H1 (cell line): ENCODE results near the gene PSMB3. TPM values are rescaled to one million over a fixed set of nuclear protein-coding genes. Genes with fewer than 3 reads are reported as not detected.

Experiments used
- CTCF ChIA-PET: fragments of 300-600 bp; sonication (Branson Sonifier 250); formaldehyde crosslinking; loops from one replicate; lab custom pipeline; 2021; ENCODE audit not compliant: partially characterized antibody; lab: Charles Lee
- POLR2A ChIA-PET: fragments of 300-600 bp; sonication (Branson Sonifier 250); formaldehyde crosslinking; loops from one replicate; lab custom pipeline; 2021; ENCODE audit warnings: inconsistent platforms; ENCODE audit not compliant: partially characterized antibody; lab: Charles Lee
- DNase-seq, 2 experiments: peaks; one replicate each; pipeline versions ENCODE4 v3.0.0 to v3.0.0-alpha.2; 2010 to 2022; ENCODE audit warnings: low spot score in 2 of 2, low read depth in 1 of 2, mixed read lengths in 1 of 2
- FAIRE-seq: peaks from 2 replicates; lab custom pipeline; 2011; peaks lifted over from hg19 to GRCh38; lab: Jason Lieb, UNC
- H2AFZ ChIP-seq: 2 replicates; pipeline ENCODE4 v1.8.1; 2012; ENCODE audit warnings: low read length, inconsistent platforms
- H2AK5ac ChIP-seq: 2 replicates; pipeline ENCODE4 v1.6.1; 2013; ENCODE audit warnings: low read depth, low read length
- H2BK120ac ChIP-seq: replicated peaks from 2 replicates; pipeline ENCODE3; 2013; ENCODE audit warnings: low read depth, low read length, inconsistent platforms
- H2BK12ac ChIP-seq: 2 replicates; pipeline ENCODE4 v1.6.1; 2013; ENCODE audit warnings: low read depth, low read length
- H2BK15ac ChIP-seq: 2 replicates; pipeline ENCODE4 v1.6.1; 2013; ENCODE audit warnings: low read length
- H2BK20ac ChIP-seq: 2 replicates; pipeline ENCODE4 v1.6.1; 2013; ENCODE audit warnings: low read length
- H2BK5ac ChIP-seq: 2 replicates; pipeline ENCODE4 v1.6.1; 2013; ENCODE audit warnings: low read depth, low read length
- H3K14ac ChIP-seq: 2 replicates; pipeline ENCODE4 v1.6.1; 2013; ENCODE audit warnings: inconsistent platforms; ENCODE audit not compliant: insufficient read length
- H3K18ac ChIP-seq: 2 replicates; pipeline ENCODE4 v1.6.1; 2013; ENCODE audit warnings: low read length; ENCODE audit errors: extremely low read depth
- H3K23ac ChIP-seq: 2 replicates; pipeline ENCODE4 v1.6.1; 2013; ENCODE audit warnings: inconsistent platforms; ENCODE audit not compliant: insufficient read length
- H3K23me2 ChIP-seq: 2 replicates; pipeline ENCODE4 v1.6.1; 2013; ENCODE audit warnings: low read depth, low read length
- H3K27ac ChIP-seq: 2 replicates; pipeline ENCODE4 v1.6.1; 2011; ENCODE audit warnings: low read depth, low read length, inconsistent platforms
- H3K27me3 ChIP-seq, 4 experiments: replicated peaks in 1 of 4; 1 replicate in 1 of 4; 2 replicates in 3 of 4; pipeline versions ENCODE4 v1.6.1 to v1.8.1; 2011 to 2013; ENCODE audit warnings: low read length in 3 of 4, mild to moderate bottlenecking in 3 of 4, inconsistent platforms in 2 of 4, mixed read lengths in 2 of 4, moderate library complexity in 1 of 4; ENCODE audit not compliant: control insufficient read depth in 3 of 4, insufficient read depth in 3 of 4; ENCODE audit errors: extremely low read depth in 1 of 4
- H3K36me3 ChIP-seq, 4 experiments: 2 replicates each; pipeline versions ENCODE4 v1.6.1 to v1.8.1; 2011 to 2013; ENCODE audit warnings: mild to moderate bottlenecking in 4 of 4, low read length in 3 of 4, moderate library complexity in 2 of 4, control low read depth in 1 of 4, inconsistent platforms in 1 of 4; ENCODE audit not compliant: insufficient read depth in 4 of 4, control insufficient read depth in 2 of 4
- H3K4ac ChIP-seq: replicated peaks from 2 replicates; pipeline ENCODE3; 2013; ENCODE audit warnings: low read length, low read depth, mixed read lengths, inconsistent platforms; ENCODE audit not compliant: insufficient read length
- H3K4me1 ChIP-seq, 4 experiments: replicated peaks in 1 of 4; 1 replicate in 1 of 4; 2 replicates in 3 of 4; pipeline versions ENCODE4 v1.6.1 to v1.8.1; 2011 to 2013; ENCODE audit warnings: low read length in 3 of 4, inconsistent platforms in 2 of 4, mixed read lengths in 1 of 4; ENCODE audit not compliant: insufficient read depth in 4 of 4, control insufficient read depth in 3 of 4
- H3K4me2 ChIP-seq, 2 experiments: 2 replicates each; pipeline versions ENCODE4 v1.6.1 to v1.8.1; 2011 to 2013; ENCODE audit warnings: low read depth in 2 of 2, low read length in 2 of 2, control low read depth in 1 of 2, inconsistent platforms in 1 of 2, mild to moderate bottlenecking in 1 of 2; ENCODE audit not compliant: insufficient read depth in 1 of 2
- H3K4me3 ChIP-seq, 4 experiments: fragments of 200-600, 300-600 bp in 1 of 4; sonication (generic), shearing (Covaris generic), sonication (Bioruptor Twin) in 1 of 4; 2 replicates each; pipeline versions ENCODE4 v1.5.1 to v1.8.1; 2011 to 2016; ENCODE audit warnings: low read length in 4 of 4, low read depth in 3 of 4, control low read depth in 2 of 4, inconsistent platforms in 2 of 4, mild to moderate bottlenecking in 2 of 4, mixed read lengths in 1 of 4, moderate library complexity in 1 of 4; ENCODE audit not compliant: insufficient read depth in 2 of 4; ENCODE audit errors: extremely low read depth in 1 of 4
- H3K56ac ChIP-seq: replicated peaks from 2 replicates; pipeline ENCODE3; 2013; ENCODE audit warnings: low read depth, mild to moderate bottlenecking, mixed read lengths, low read length, inconsistent platforms; ENCODE audit not compliant: insufficient read length
- H3K79me1 ChIP-seq: 2 replicates; pipeline ENCODE4 v1.6.1; 2013; ENCODE audit warnings: low read depth, low read length, control low read depth
- H3K79me2 ChIP-seq, 2 experiments: 2 replicates each; pipeline versions ENCODE4 v1.6.1 to v1.8.1; 2012 to 2013; ENCODE audit warnings: low read length in 2 of 2, mild to moderate bottlenecking in 2 of 2, inconsistent platforms in 1 of 2; ENCODE audit not compliant: insufficient read depth in 2 of 2, control insufficient read depth in 1 of 2
- H3K9ac ChIP-seq, 4 experiments: replicated peaks in 1 of 4; 1 replicate in 1 of 4; 2 replicates in 3 of 4; pipeline versions ENCODE4 v1.6.1 to v1.8.1; 2011 to 2013; ENCODE audit warnings: low read depth in 3 of 4, low read length in 3 of 4, control low read depth in 2 of 4, mild to moderate bottlenecking in 2 of 4, moderate library complexity in 2 of 4, inconsistent platforms in 1 of 4; ENCODE audit errors: extremely low read depth in 1 of 4
- H3K9me3 ChIP-seq, 2 experiments: 2 replicates each; pipeline versions ENCODE4 v1.6.1 to v1.8.1; 2012 to 2013; ENCODE audit warnings: mild to moderate bottlenecking in 2 of 2, moderate library complexity in 2 of 2, control low read depth in 1 of 2, inconsistent platforms in 1 of 2, low read depth in 1 of 2, low read length in 1 of 2, mixed read lengths in 1 of 2; ENCODE audit not compliant: insufficient read depth in 2 of 2
- H4K20me1 ChIP-seq, 2 experiments: replicated peaks in 1 of 2; 2 replicates each; pipeline versions ENCODE3 to v1.8.1; 2011 to 2013; ENCODE audit warnings: inconsistent platforms in 2 of 2, low read length in 2 of 2, mild to moderate bottlenecking in 1 of 2; ENCODE audit not compliant: insufficient read depth in 2 of 2, control insufficient read depth in 1 of 2
- H4K5ac ChIP-seq: 2 replicates; pipeline ENCODE4 v1.6.1; 2013; ENCODE audit warnings: low read length, low read depth, mixed read lengths, inconsistent platforms; ENCODE audit not compliant: insufficient read length
- H4K8ac ChIP-seq: 2 replicates; pipeline ENCODE4 v1.8.0; 2013; ENCODE audit warnings: mild to moderate bottlenecking, moderate library complexity, low read length, inconsistent platforms; ENCODE audit not compliant: insufficient read depth; ENCODE audit errors: extremely low read depth
- H4K91ac ChIP-seq: replicated peaks from 2 replicates; pipeline ENCODE3; 2013; ENCODE audit warnings: low read length, mixed read lengths, inconsistent platforms; ENCODE audit not compliant: insufficient read length
- POLR2AphosphoS5 ChIP-seq: IDR thresholded peaks from 2 replicates; pipeline ENCODE4 v1.6.1; 2011; ENCODE audit warnings: low read depth, low read length
- SIRT6 ChIP-seq: IDR thresholded peaks from one replicate; pipeline ENCODE4 v1.7.1; 2012; ENCODE audit warnings: low read length, inconsistent platforms
- TBP ChIP-seq: IDR thresholded peaks from 2 replicates; pipeline ENCODE4 v1.6.1; 2011; ENCODE audit warnings: low read depth, low read length, improper control_type of control experiment
- ZNF274 ChIP-seq: IDR thresholded peaks from 2 replicates; pipeline ENCODE4 v1.7.0; 2012; ENCODE audit warnings: low read length, borderline replicate concordance; ENCODE audit errors: extremely low read depth
- WGBS, 2 experiments: shearing (Covaris generic) in 1 of 2; methylation state at CpG; one replicate each; pipeline versions ENCODE4 v1.1.6 to v1.1.7; 2013 to 2015; ENCODE audit warnings: low lambda C conversion rate in 2 of 2, mixed read lengths in 2 of 2, inconsistent platforms in 1 of 2, low coverage in 1 of 2, missing lambda C conversion rate in 1 of 2; ENCODE audit not compliant: insufficient replicate concordance in 2 of 2, insufficient coverage in 1 of 2, insufficient read length in 1 of 2; ENCODE audit errors: extremely low coverage in 1 of 2, missing lambda C conversion rate in 1 of 2; 5-methylcytosine and 5-hydroxymethylcytosine counted together
- polyA plus RNA-seq, 7 experiments: library from polyadenylated mRNA; depleted of rRNA in 3 of 7; stranded (reverse) in 5 of 7; unstranded in 2 of 7; fragments of >200 nt in 5 of 7; fragments of 200-250 nt in 2 of 7; gene quantifications; 1 replicate in 5 of 7; 2 replicates in 1 of 7; 4 replicates in 1 of 7; pipeline versions ENCODE4 v1.2.1 to v1.2.3, GENCODE V29; 2011 to 2013; ENCODE audit warnings: missing spikeins in 2 of 7, mixed read lengths in 2 of 7
- total RNA-seq: library from RNA; stranded (reverse); fragmentation: NEBNext Ultra II Directional; extraction: Animal tissue kit (Norgen Biotek cat#: 25700); gene quantifications from 2 replicates; pipeline ENCODE4 v1.2.1, GENCODE V29; 2021
- TF ChIP-seq, protein P1 (sequence below), 3 experiments: IDR thresholded peaks; 1 replicate in 2 of 3; 2 replicates in 1 of 3; pipeline versions ENCODE4 v1.5.1 to v1.6.1; 2011; ENCODE audit warnings: low read length in 3 of 3, mild to moderate bottlenecking in 3 of 3, inconsistent platforms in 2 of 3, low read depth in 1 of 3, moderate library complexity in 1 of 3; ENCODE audit not compliant: insufficient read depth in 1 of 3; ENCODE audit errors: control extremely low read depth in 1 of 3

PSMB3 gene
- total and polyA plus RNA-seq, 2 of the 8 experiments (the other 6 are each of a cell fraction or from before 2014, with no cell fraction given): 291 to 914 TPM

GRCh38 chr17:38745545-38745944 lies 7.0 kb upstream of the PSMB3 start:
- Histone ChIP-seq H2BK12ac (no peak overlapping the region), H3K79me2 (peaks cover 45 to 68% of the 10 kb centered on the region in 2 experiments), H4K20me1 (peaks cover 41 to 42% of the 10 kb centered on the region in 2 experiments), H3K9me3 (no peaks in the 10 kb centered on the region), H2AK5ac (0 out of 2 replicates have a peak overlapping the region, but pooled peaks have one; percentile 53), H3K36me3 (no peaks in the 10 kb centered on the region), H3K4me1 (peaks cover 7 to 37% (median 22%) of the 10 kb centered on the region in 4 experiments), H3K18ac (no peak overlapping the region), H4K91ac (no peak overlapping the region), H2BK15ac (no peak overlapping the region), H3K56ac (no peak overlapping the region), H3K27me3 (peaks cover 0 to 5% (median 2%) of the 10 kb centered on the region in 4 experiments; a peak in 4 of 7 replicates), H4K5ac (no peak overlapping the region), H3K23ac (no peak overlapping the region), H3K4ac (no peak overlapping the region), H2BK5ac (peak overlapping the region; percentile 77; the same call in 1 of the 2 replicates), H2BK20ac (no peak overlapping the region), H2BK120ac (no peak overlapping the region), H3K14ac (no peak overlapping the region), H3K79me1 (peaks cover 24% of the 10 kb centered on the region), H3K23me2 (peaks cover 34% of the 10 kb centered on the region), H3K27ac (no peak overlapping the region), H3K4me3 (peak overlapping the region in 1 of 4 experiments; percentile 90; a peak in 4 of 8 replicates), H3K9ac (no peak overlapping the region), H4K8ac (no peak overlapping the region), H2AFZ (no peak overlapping the region), H3K4me2 (peak overlapping the region; percentile 84 to 89)
- ChIA-PET POLR2A (interaction anchor here (1.0 to 4.8 kb wide), 7 partner anchors 8 to 125 kb away, joined by 3 to 40 read pairs (median 8); partner anchors contain the start of genes CISD3 and MLLT6), CTCF (interaction anchor here (0.9 to 4.6 kb wide), 5 partner anchors 11 to 55 kb away, joined by 3 to 40 read pairs (median 4); partner anchors contain the start of gene CISD3)
- TF ChIP-seq, protein P1, sequence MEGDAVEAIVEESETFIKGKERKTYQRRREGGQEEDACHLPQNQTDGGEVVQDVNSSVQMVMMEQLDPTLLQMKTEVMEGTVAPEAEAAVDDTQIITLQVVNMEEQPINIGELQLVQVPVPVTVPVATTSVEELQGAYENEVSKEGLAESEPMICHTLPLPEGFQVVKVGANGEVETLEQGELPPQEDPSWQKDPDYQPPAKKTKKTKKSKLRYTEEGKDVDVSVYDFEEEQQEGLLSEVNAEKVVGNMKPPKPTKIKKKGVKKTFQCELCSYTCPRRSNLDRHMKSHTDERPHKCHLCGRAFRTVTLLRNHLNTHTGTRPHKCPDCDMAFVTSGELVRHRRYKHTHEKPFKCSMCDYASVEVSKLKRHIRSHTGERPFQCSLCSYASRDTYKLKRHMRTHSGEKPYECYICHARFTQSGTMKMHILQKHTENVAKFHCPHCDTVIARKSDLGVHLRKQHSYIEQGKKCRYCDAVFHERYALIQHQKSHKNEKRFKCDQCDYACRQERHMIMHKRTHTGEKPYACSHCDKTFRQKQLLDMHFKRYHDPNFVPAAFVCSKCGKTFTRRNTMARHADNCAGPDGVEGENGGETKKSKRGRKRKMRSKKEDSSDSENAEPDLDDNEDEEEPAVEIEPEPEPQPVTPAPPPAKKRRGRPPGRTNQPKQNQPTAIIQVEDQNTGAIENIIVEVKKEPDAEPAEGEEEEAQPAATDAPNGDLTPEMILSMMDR (IDR thresholded peaks at IDR 0.05; ENCODE audit: control extremely low read depth in 1 of 3, insufficient read depth in 1 of 3, low read depth in 1 of 3, low read length in 3 of 3): no peak
- TF ChIP-seq ZNF274: no peak
- no peak for TF ChIP-seq POLR2AphosphoS5
- no peak for TF ChIP-seq SIRT6
- no peak for TF ChIP-seq TBP
- FAIRE-seq: no peak
- WGBS, 2 experiments: 56% methylated on average over 4 of the region's 4 CpGs; no CpG with 5 or more reads in 1 of the 2 experiments
- DNase-seq: no peak
